Mucosa of rectum (tissue), 2 donors: ENCODE data around the gene LRRC15.

Source experiments
- H3K27ac ChIP-seq, 2 donors: one replicate each; pipeline ENCODE4 v1.7.0; 2013; ENCODE audit warnings: inconsistent platforms in 2 of 2, low read depth in 2 of 2, low read length in 2 of 2
- H3K27me3 ChIP-seq, 2 donors: one replicate each; pipeline ENCODE4 v1.7.0; 2013; ENCODE audit warnings: low read length in 2 of 2; ENCODE audit not compliant: control insufficient read depth in 2 of 2, insufficient read depth in 2 of 2
- H3K36me3 ChIP-seq, 2 donors: one replicate each; pipeline ENCODE4 v1.7.0; 2013; ENCODE audit warnings: low read length in 2 of 2; ENCODE audit not compliant: control insufficient read depth in 2 of 2, insufficient read depth in 2 of 2
- H3K4me1 ChIP-seq, 2 donors: one replicate each; pipeline ENCODE4 v1.7.0; 2013; ENCODE audit warnings: low read length in 2 of 2, mild to moderate bottlenecking in 1 of 2; ENCODE audit not compliant: control insufficient read depth in 2 of 2, insufficient read depth in 2 of 2
- H3K4me3 ChIP-seq, 2 donors: one replicate each; pipeline ENCODE4 v1.7.0; 2013; ENCODE audit warnings: low read length in 2 of 2
- H3K9ac ChIP-seq, 2 donors: one replicate each; pipeline ENCODE4 v1.7.0; 2013; ENCODE audit warnings: low read length in 2 of 2, low read depth in 1 of 2, mild to moderate bottlenecking in 1 of 2
- H3K9me3 ChIP-seq, 2 donors: one replicate each; pipeline ENCODE4 v1.7.0; 2013; ENCODE audit warnings: low read length in 2 of 2; ENCODE audit not compliant: control insufficient read depth in 2 of 2
- donor health status: healthy.
- donor health status: Normal muscosa, but diverticular disease.

The LRRC15 gene

DNA sequence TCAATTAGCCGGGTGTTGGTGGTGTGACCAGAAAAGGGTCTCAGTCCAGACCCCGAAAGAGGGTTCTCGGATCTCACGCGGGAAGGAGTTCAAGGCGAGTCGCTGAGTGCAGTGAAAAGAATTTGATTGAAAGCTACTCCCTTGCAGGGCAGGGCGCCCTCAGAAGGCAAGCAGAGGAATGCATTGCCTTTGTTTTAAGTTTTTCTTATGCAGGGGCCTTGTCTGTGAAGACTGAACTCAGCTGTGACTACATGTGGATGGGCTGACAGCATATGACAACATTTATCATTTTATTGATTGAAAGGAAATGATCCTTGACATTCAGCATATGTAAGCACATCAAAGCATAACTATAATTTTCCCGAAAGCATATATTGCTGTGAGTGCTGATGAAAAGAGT lies 30.2 kb downstream of the LRRC15 start:
- Histone ChIP-seq H3K4me3 (no peak overlapping the region), H3K27me3 (no peaks in the 10 kb centered on the region), H3K27ac (no peak overlapping the region), H3K4me1 (no peaks in the 10 kb centered on the region), H3K9me3 (no peaks in the 10 kb centered on the region), H3K9ac (no peak overlapping the region), H3K36me3 (no peaks in the 10 kb centered on the region)

DNA sequence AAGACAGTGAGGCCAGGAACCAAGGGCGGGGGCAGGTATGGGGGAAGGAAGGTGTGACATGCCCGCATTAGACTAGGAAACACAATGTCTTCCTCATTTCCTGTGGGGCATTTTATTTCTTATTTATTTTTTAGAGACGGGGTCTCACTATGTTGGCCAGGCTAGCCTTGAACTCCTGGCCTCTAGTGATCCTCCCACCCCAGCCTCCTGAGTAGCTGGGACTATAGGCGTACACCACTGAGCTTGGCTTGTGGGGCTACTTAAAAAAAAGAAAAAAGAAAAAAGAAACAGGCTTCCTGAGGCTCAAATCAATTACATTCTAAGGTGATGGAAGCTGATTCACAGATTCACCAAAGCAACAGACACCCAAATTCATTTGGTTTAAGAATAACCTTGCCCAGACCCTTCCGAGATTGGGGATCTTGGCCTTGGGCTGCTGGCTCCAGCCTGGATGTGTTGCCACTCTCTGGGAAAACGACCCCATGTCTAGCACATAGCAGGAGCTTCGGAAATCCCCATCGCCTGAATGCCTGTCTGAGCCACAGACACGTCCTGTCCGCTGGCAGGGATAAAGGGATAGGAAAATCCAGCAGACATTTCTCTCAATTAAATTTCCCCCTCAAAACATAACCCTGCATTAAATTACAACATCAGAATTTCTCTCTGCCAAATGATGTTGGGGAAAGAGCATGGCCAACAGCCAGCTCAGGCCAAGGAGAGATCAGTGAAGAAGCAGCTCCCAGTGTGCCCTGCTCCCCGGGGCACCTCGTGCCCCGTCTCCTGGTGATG lies 31.4 kb downstream of the LRRC15 start:
- H3K36me3 ChIP-seq, result no peaks in the 10 kb centered on the region
- H3K9ac ChIP-seq, result no peak overlapping the region

DNA sequence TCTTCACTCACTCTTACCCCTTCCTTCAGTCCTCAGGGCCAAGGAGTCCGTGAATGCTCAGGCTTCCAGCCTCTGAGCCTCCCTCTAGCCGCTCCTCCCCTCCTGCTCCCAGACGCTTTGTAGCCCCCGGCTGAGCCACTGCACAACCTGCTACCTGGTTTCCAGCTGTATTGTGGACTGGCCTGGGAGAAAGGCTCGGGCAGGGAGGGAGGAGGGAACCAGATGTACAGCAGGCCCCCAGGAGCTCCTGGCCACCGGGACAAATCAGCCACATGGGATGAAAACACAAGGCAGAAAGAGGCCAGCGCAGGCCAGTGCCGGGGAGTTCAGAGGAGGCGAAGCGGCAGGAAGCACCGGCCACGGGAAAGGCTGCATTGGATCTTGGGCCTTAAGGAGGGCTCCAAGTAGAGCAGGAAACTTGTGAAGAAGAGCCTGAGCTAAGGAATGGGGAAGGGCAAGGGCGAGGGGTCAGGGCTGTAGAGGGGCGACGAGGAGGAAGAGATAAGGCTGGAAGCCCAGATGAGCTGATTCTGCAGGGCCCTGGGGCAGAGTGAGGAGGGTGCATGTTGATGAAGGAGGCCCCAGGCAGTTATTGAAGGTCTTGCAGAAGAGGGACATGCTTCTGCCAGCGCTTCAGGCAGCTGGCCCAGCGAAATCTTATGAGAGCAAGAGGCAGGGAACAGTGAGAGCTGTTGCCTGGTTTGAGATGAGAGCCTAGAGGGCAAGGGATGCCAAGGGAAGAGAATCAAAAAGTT lies 32.8 kb downstream of the LRRC15 start:
- Histone ChIP-seq H3K4me3 (no peak overlapping the region), H3K9me3 (no peaks in the 10 kb centered on the region), H3K9ac (no peak overlapping the region), H3K27ac (no peak overlapping the region), H3K27me3 (peaks cover 5 to 10% of the 10 kb centered on the region in 2 donors), H3K4me1 (peaks cover 7% of the 10 kb centered on the region in 2 donors), H3K36me3 (no peaks in the 10 kb centered on the region)

More for the DNA sequence above, 31.4 kb downstream of the LRRC15 start:
- peaks cover 2 to 3% of the 10 kb centered on the region in 2 donors for H3K27me3 ChIP-seq
- H3K4me3 ChIP-seq, result no peak overlapping the region
- H3K9me3 ChIP-seq, result no peaks in the 10 kb centered on the region
- no peak overlapping the region for H3K27ac ChIP-seq
- H3K4me1 ChIP-seq, result peaks cover 6% of the 10 kb centered on the region in 2 donors

DNA sequence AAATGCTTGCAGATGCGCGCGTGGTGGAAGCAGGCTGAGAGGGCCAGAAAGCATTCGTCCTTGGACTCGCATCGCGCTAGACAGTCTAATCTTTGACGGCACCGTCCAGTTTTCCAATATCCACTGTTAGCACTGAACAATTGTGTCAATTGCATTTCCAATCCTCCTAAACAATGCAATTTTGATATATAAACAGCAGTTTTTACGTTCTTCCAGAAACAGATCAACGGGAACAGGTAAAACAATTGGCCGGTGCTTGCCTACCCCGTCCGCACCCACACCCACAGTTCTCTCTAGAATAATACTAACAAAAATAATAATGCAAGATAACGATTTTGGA lies 35.6 kb downstream of the LRRC15 start:
- Histone ChIP-seq H3K4me1 (peaks cover 7% of the 10 kb centered on the region in 2 donors), H3K9me3 (no peaks in the 10 kb centered on the region), H3K27me3 (peaks cover 5 to 10% of the 10 kb centered on the region in 2 donors), H3K27ac (no peak overlapping the region), H3K9ac (no peak overlapping the region), H3K4me3 (no peak overlapping the region), H3K36me3 (no peaks in the 10 kb centered on the region)

DNA sequence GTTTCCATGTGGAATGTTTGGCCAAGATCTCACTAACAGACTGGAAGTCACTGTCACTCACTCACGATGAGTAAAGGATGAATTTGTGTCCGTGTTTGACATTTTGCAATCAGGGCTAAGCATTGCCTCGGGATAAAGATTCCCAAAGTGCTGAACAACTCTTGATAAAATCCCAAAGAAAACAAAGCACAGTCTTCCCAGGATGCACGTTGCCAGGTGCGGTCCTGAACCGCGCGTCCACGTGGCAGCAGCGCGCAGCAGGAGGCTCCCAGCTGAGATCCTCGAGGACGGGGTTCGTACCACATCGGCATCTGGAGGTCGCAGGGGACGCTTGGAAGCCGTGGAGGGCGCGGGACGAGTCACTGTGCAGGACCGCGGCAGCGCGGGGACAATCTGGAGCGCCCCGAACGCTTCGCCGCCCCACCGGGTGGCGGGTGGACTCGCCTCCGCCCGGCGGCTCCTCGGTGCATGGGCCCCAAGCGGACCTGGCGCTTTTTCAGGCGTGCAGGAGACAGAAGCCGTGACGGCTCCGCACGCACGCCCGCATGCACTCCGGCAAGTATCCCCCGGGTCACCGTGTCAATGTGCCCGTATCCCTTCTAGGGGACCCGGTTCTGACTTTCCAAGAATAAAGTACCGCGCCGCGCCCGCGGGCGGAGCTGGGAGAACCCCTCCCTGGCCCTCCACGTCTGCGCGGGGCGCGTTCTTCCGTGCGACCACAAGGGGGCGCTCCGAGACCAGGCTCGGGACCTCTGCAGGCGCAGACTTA lies 36.1 kb downstream of the LRRC15 start:
- H3K4me3 ChIP-seq, result peak overlapping the region; percentile 53 to 67
- H3K27ac ChIP-seq, result no peak overlapping the region
- H3K36me3 ChIP-seq, result no peaks in the 10 kb centered on the region
- peaks cover 5 to 10% of the 10 kb centered on the region in 2 donors for H3K27me3 ChIP-seq
- no peaks in the 10 kb centered on the region for H3K9me3 ChIP-seq
- H3K9ac ChIP-seq, result peak overlapping the region in 1 of 2 donors; percentile 51
- peaks cover 7% of the 10 kb centered on the region in 2 donors for H3K4me1 ChIP-seq

DNA sequence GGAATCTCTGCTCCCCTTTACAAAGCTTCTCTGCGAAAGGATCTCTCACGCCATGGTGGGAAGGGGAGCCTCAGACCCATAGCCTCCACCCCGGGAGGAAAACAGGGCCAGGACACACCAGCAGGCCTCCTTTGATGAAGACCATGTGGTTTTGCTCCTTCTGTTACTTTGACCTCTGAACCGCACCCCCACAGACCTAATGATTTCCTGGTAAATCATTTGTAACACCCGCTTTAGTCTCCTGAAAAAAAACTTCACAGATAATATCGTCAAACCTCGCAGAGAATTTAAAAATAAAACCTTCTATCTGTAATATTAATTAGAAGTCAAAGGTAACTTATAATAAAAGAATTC lies 36.7 kb downstream of the LRRC15 start:
- H3K27me3 ChIP-seq, result peaks cover 5 to 10% of the 10 kb centered on the region in 2 donors

DNA sequence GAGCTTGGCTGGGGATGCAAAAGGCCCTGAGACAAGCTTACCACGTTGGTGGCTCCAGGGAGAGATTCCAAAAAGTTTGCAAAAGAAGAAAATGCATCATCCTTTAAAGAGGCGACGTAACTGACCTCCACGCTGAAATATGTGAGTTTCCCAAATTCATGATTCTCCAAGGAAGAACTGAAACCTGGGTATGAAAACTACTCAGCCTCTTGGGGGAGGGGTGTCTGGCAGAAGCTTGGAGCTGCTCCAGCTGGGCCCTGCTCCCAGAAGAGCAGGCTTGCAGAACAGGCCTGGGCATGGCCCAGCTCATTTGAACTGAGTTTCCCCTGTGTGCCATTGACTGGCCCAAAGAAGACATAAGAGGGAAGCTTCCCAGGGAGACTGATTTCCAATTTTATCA lies 39.0 kb downstream of the LRRC15 start:
- Histone ChIP-seq H3K4me1 (peaks cover 7% of the 10 kb centered on the region in 2 donors), H3K9me3 (no peaks in the 10 kb centered on the region), H3K4me3 (no peak overlapping the region), H3K27ac (no peak overlapping the region), H3K9ac (no peak overlapping the region), H3K27me3 (peaks cover 5 to 10% of the 10 kb centered on the region in 2 donors), H3K36me3 (no peaks in the 10 kb centered on the region)

More for the DNA sequence above, 36.7 kb downstream of the LRRC15 start:
- no peak overlapping the region for H3K27ac ChIP-seq
- H3K9me3 ChIP-seq, result no peaks in the 10 kb centered on the region
- H3K4me3 ChIP-seq, result no peak overlapping the region
- H3K36me3 ChIP-seq, result no peaks in the 10 kb centered on the region
- no peak overlapping the region for H3K9ac ChIP-seq
- H3K4me1 ChIP-seq, result peaks cover 7% of the 10 kb centered on the region in 2 donors

DNA sequence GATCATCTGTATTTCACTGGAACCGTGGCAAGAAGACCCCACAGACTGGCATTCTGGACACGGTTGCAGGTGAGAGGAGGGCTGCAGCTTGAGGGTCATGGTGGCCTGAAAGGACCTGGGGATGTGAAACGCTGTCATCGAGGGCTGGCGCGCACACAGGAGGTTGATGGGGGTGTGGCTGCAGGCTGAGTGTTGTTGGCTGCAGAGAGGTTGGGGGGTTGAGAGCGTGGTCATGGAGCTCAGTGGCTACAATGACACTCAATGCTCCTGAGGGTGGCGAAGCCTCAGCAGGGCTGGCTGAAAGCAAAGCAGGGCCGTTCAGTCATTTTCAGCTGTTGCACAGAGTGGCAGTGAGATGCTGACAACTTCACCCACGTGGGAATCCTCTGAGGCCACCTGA lies 39.4 kb downstream of the LRRC15 start:
- Histone ChIP-seq H3K27ac (no peak overlapping the region), H3K27me3 (peaks cover 5 to 10% of the 10 kb centered on the region in 2 donors), H3K9ac (no peak overlapping the region), H3K9me3 (no peaks in the 10 kb centered on the region), H3K4me3 (no peak overlapping the region), H3K4me1 (peaks cover 7% of the 10 kb centered on the region in 2 donors), H3K36me3 (no peaks in the 10 kb centered on the region)

DNA sequence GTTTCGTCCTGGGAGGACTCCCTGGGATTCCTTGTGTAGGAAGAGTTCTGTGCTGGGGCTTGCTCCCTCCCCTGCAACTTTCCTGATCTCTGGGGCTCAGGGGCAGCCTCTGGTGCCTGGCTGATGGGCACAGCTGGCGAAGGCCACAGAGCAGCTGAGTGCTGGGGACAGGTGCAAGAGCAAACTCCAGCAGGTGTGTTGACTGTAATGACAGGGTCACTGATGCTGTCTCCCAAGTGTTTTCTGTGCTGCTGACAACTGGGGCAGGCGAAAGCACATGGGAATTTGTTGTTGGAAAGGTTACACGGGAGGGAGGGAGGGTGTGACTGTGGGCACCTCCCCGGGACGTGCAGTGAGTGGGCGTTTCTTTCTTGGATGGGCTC lies 40.0 kb downstream of the LRRC15 start:
- no peak overlapping the region for H3K9ac ChIP-seq
- peaks cover 7% of the 10 kb centered on the region in 2 donors for H3K4me1 ChIP-seq
- H3K27me3 ChIP-seq, result peaks cover 5 to 10% of the 10 kb centered on the region in 2 donors
- no peaks in the 10 kb centered on the region for H3K36me3 ChIP-seq
- no peaks in the 10 kb centered on the region for H3K9me3 ChIP-seq
- H3K4me3 ChIP-seq, result no peak overlapping the region
- H3K27ac ChIP-seq, result no peak overlapping the region
